Measurements from ENCODE around the gene SLC25A21.

Gene SLC25A21

GRCh38 chr14:37023875-37024565 lies 148.4 kb downstream of the SLC25A21 start:
- H3K14ac ChIP-seq (ENCODE audit: low read length): no peak overlapping the region
- H2BK5ac ChIP-seq (ENCODE audit: low read depth, low read length, poor library complexity): no peak overlapping the region
- no peak overlapping the region for H4K91ac ChIP-seq (ENCODE audit: low read depth, low read length)
- no peak overlapping the region for H3K4ac ChIP-seq (ENCODE audit: low read depth, low read length)
- H3K9me3 ChIP-seq (ENCODE audit: insufficient read depth, low read depth, low read length): no peaks in the 10 kb centered on the region
- no peak overlapping the region for H3K4me2 ChIP-seq (ENCODE audit: low read length)
- no peaks in the 10 kb centered on the region for H3K4me1 ChIP-seq (ENCODE audit: control insufficient read depth in 1 of 2, insufficient read depth in 2 of 2, low read length in 2 of 2)
- no peak for DNase-seq
- H4K8ac ChIP-seq (ENCODE audit: low read depth, low read length): no peak overlapping the region
- no peak overlapping the region for H2BK12ac ChIP-seq (ENCODE audit: low read length)
- no peak overlapping the region for H3K18ac ChIP-seq (ENCODE audit: low read length)
- H3K4me3 ChIP-seq (ENCODE audit: low read depth, low read length): no peak overlapping the region
- H4K12ac ChIP-seq (ENCODE audit: low read depth, low read length): no peak overlapping the region
- no peak overlapping the region for H2BK120ac ChIP-seq (ENCODE audit: insufficient read depth, low read length, poor library complexity)
- H3K79me2 ChIP-seq (ENCODE audit: control insufficient read depth, insufficient read depth, low read length, poor library complexity): no peaks in the 10 kb centered on the region
- H3K27ac ChIP-seq (ENCODE audit: low read depth, low read length): no peak overlapping the region
- WGBS (ENCODE audit: extremely low coverage, insufficient coverage, insufficient read length): no CpG with 5 or more reads among the region's 5 CpGs
- no peak overlapping the region for H2AK5ac ChIP-seq (ENCODE audit: low read length)
- no peaks in the 10 kb centered on the region for H3K27me3 ChIP-seq (ENCODE audit: insufficient read depth, low read length)
- H3K36me3 ChIP-seq (ENCODE audit: control insufficient read depth in 1 of 2, insufficient read depth in 2 of 2, low read length in 2 of 2): no peaks in the 10 kb centered on the region
- no peaks in the 10 kb centered on the region for H3K79me1 ChIP-seq (ENCODE audit: low read length)
- no peak overlapping the region for H3K9ac ChIP-seq (ENCODE audit: low read length)
- no peak overlapping the region for H3K23ac ChIP-seq (ENCODE audit: low read length)
- no peak overlapping the region for H2AFZ ChIP-seq (ENCODE audit: insufficient read depth, low read length, poor library complexity)

- H3K9me3 ChIP-seq (ENCODE audit: insufficient read depth, low read depth, low read length): no peaks in the 10 kb centered on the region
- no peaks in the 10 kb centered on the region for H3K36me3 ChIP-seq (ENCODE audit: control insufficient read depth in 1 of 2, insufficient read depth in 2 of 2, low read length in 2 of 2)
- H3K79me1 ChIP-seq (ENCODE audit: low read length): no peaks in the 10 kb centered on the region
- H3K4me2 ChIP-seq (ENCODE audit: low read length): no peak overlapping the region
- no peaks in the 10 kb centered on the region for H3K79me2 ChIP-seq (ENCODE audit: control insufficient read depth, insufficient read depth, low read length, poor library complexity)
- H2BK120ac ChIP-seq (ENCODE audit: insufficient read depth, low read length, poor library complexity): no peak overlapping the region
- no peak overlapping the region for H3K9ac ChIP-seq (ENCODE audit: low read length)
- H2AK5ac ChIP-seq (ENCODE audit: low read length): no peak overlapping the region
- no CpG with 5 or more reads among the region's 1 CpG for WGBS (ENCODE audit: extremely low coverage, insufficient coverage, insufficient read length)
- H4K91ac ChIP-seq (ENCODE audit: low read depth, low read length): no peak overlapping the region
- DNase-seq: no peak
- no peak overlapping the region for H3K4ac ChIP-seq (ENCODE audit: low read depth, low read length)
- no peak overlapping the region for H3K23ac ChIP-seq (ENCODE audit: low read length)
- no peaks in the 10 kb centered on the region for H3K27me3 ChIP-seq (ENCODE audit: insufficient read depth, low read length)
- H4K12ac ChIP-seq (ENCODE audit: low read depth, low read length): no peak overlapping the region
- H2AFZ ChIP-seq (ENCODE audit: insufficient read depth, low read length, poor library complexity): no peak overlapping the region
- no peak overlapping the region for H3K27ac ChIP-seq (ENCODE audit: low read depth, low read length)
- H3K18ac ChIP-seq (ENCODE audit: low read length): no peak overlapping the region
- no peak overlapping the region for H2BK12ac ChIP-seq (ENCODE audit: low read length)
- no peak overlapping the region for H3K14ac ChIP-seq (ENCODE audit: low read length)
- H3K4me3 ChIP-seq (ENCODE audit: low read depth, low read length): no peak overlapping the region
- no peak overlapping the region for H4K8ac ChIP-seq (ENCODE audit: low read depth, low read length)
- H2BK5ac ChIP-seq (ENCODE audit: low read depth, low read length, poor library complexity): no peak overlapping the region
- no peaks in the 10 kb centered on the region for H3K4me1 ChIP-seq (ENCODE audit: control insufficient read depth in 1 of 2, insufficient read depth in 2 of 2, low read length in 2 of 2)
These were observed 151.0 kb downstream of the SLC25A21 start for GRCh38 chr14:37021390-37021789.

GRCh38 chr14:37019488-37019887 lies 152.9 kb downstream of the SLC25A21 start:
- no peak overlapping the region for H4K91ac ChIP-seq (ENCODE audit: low read depth, low read length)
- H2AFZ ChIP-seq (ENCODE audit: insufficient read depth, low read length, poor library complexity): no peak overlapping the region
- H3K27ac ChIP-seq (ENCODE audit: low read depth, low read length): no peak overlapping the region
- no peaks in the 10 kb centered on the region for H3K36me3 ChIP-seq (ENCODE audit: control insufficient read depth in 1 of 2, insufficient read depth in 2 of 2, low read length in 2 of 2)
- no peak overlapping the region for H4K8ac ChIP-seq (ENCODE audit: low read depth, low read length)
- no peaks in the 10 kb centered on the region for H3K79me2 ChIP-seq (ENCODE audit: control insufficient read depth, insufficient read depth, low read length, poor library complexity)
- no peak for DNase-seq
- no peak overlapping the region for H2BK5ac ChIP-seq (ENCODE audit: low read depth, low read length, poor library complexity)
- H3K4me2 ChIP-seq (ENCODE audit: low read length): no peak overlapping the region
- no peaks in the 10 kb centered on the region for H3K9me3 ChIP-seq (ENCODE audit: insufficient read depth, low read depth, low read length)
- H2BK120ac ChIP-seq (ENCODE audit: insufficient read depth, low read length, poor library complexity): no peak overlapping the region
- H4K12ac ChIP-seq (ENCODE audit: low read depth, low read length): no peak overlapping the region
- no peak overlapping the region for H2BK12ac ChIP-seq (ENCODE audit: low read length)
- H3K18ac ChIP-seq (ENCODE audit: low read length): no peak overlapping the region
- no peaks in the 10 kb centered on the region for H3K27me3 ChIP-seq (ENCODE audit: insufficient read depth, low read length)
- no peak overlapping the region for H3K4me3 ChIP-seq (ENCODE audit: low read depth, low read length)
- no peak overlapping the region for H3K4ac ChIP-seq (ENCODE audit: low read depth, low read length)
- H3K4me1 ChIP-seq (ENCODE audit: control insufficient read depth in 1 of 2, insufficient read depth in 2 of 2, low read length in 2 of 2): no peaks in the 10 kb centered on the region
- no peaks in the 10 kb centered on the region for H3K79me1 ChIP-seq (ENCODE audit: low read length)
- no peak overlapping the region for H3K9ac ChIP-seq (ENCODE audit: low read length)
- no CpG with 5 or more reads among the region's 1 CpG for WGBS (ENCODE audit: extremely low coverage, insufficient coverage, insufficient read length)
- H3K14ac ChIP-seq (ENCODE audit: low read length): no peak overlapping the region
- no peak overlapping the region for H2AK5ac ChIP-seq (ENCODE audit: low read length)
- H3K23ac ChIP-seq (ENCODE audit: low read length): no peak overlapping the region

GRCh38 chr14:37018571-37019240 lies 153.7 kb downstream of the SLC25A21 start:
- Histone ChIP-seq H3K14ac (ENCODE audit: low read length) (no peak overlapping the region), H3K27me3 (ENCODE audit: insufficient read depth, low read length) (no peaks in the 10 kb centered on the region), H4K91ac (ENCODE audit: low read depth, low read length) (no peak overlapping the region), H3K36me3 (ENCODE audit: control insufficient read depth in 1 of 2, insufficient read depth in 2 of 2, low read length in 2 of 2) (no peaks in the 10 kb centered on the region), H2AFZ (ENCODE audit: insufficient read depth, low read length, poor library complexity) (no peak overlapping the region), H3K23ac (ENCODE audit: low read length) (no peak overlapping the region), H2BK5ac (ENCODE audit: low read depth, low read length, poor library complexity) (no peak overlapping the region), H3K18ac (ENCODE audit: low read length) (no peak overlapping the region), H3K4me3 (ENCODE audit: low read depth, low read length) (no peak overlapping the region), H2BK12ac (ENCODE audit: low read length) (no peak overlapping the region), H3K79me2 (ENCODE audit: control insufficient read depth, insufficient read depth, low read length, poor library complexity) (no peaks in the 10 kb centered on the region), H2BK120ac (ENCODE audit: insufficient read depth, low read length, poor library complexity) (no peak overlapping the region), H3K9me3 (ENCODE audit: insufficient read depth, low read depth, low read length) (no peaks in the 10 kb centered on the region), H3K79me1 (ENCODE audit: low read length) (no peaks in the 10 kb centered on the region), H3K27ac (ENCODE audit: low read depth, low read length) (no peak overlapping the region), H3K4ac (ENCODE audit: low read depth, low read length) (no peak overlapping the region), H4K12ac (ENCODE audit: low read depth, low read length) (no peak overlapping the region), H4K8ac (ENCODE audit: low read depth, low read length) (no peak overlapping the region), H3K4me2 (ENCODE audit: low read length) (no peak overlapping the region), H2AK5ac (ENCODE audit: low read length) (no peak overlapping the region), H3K4me1 (ENCODE audit: control insufficient read depth in 1 of 2, insufficient read depth in 2 of 2, low read length in 2 of 2) (no peaks in the 10 kb centered on the region), H3K9ac (ENCODE audit: low read length) (no peak overlapping the region)
- DNase-seq: no peak
- no CpG with 5 or more reads among the region's 3 CpGs for WGBS (ENCODE audit: extremely low coverage, insufficient coverage, insufficient read length)
